ENCODE results near the gene PPFIBP2.

GRCh38 chr11:7609015-7609414 is 95.2 kb downstream of the PPFIBP2 start:
- TF ChIP-seq CTCF (IDR thresholded peaks at IDR 0.05) (no peak), POLR2A (IDR thresholded peaks at IDR 0.05) (no peak)
